ENCODE data around the gene RIMS1.

Gene RIMS1

DNA sequence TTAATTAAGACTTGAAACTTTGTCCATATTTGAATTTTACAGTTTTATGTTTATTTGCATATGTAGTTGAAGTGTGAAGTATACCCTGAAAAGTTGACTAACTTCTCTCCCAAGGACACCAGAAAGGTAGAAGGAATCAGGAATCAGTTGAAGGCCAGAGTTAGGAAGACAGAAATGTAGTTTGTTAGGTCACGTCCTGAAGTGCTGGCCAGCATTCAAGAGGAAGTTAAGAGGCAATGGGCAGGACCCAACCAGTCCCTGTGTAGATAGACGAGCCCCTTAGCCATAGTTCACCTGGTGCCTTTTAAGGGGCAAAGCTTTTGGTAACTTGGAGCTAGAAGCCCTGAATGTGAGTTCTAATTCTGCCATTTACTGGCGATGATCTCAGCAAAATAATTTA, 485.1 kb downstream of the RIMS1 start:
- no peak overlapping the region for H3K4me3 ChIP-seq (ENCODE audit: control insufficient read depth, low read depth, low read length)
- TF ChIP-seq, protein P1, sequence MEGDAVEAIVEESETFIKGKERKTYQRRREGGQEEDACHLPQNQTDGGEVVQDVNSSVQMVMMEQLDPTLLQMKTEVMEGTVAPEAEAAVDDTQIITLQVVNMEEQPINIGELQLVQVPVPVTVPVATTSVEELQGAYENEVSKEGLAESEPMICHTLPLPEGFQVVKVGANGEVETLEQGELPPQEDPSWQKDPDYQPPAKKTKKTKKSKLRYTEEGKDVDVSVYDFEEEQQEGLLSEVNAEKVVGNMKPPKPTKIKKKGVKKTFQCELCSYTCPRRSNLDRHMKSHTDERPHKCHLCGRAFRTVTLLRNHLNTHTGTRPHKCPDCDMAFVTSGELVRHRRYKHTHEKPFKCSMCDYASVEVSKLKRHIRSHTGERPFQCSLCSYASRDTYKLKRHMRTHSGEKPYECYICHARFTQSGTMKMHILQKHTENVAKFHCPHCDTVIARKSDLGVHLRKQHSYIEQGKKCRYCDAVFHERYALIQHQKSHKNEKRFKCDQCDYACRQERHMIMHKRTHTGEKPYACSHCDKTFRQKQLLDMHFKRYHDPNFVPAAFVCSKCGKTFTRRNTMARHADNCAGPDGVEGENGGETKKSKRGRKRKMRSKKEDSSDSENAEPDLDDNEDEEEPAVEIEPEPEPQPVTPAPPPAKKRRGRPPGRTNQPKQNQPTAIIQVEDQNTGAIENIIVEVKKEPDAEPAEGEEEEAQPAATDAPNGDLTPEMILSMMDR (IDR thresholded peaks at IDR 0.05; ENCODE audit: control insufficient read depth, insufficient read depth, low read depth, low read length, missing control alignments), result no peak
- DNase-seq (ENCODE audit: low read depth), result no peak

DNA sequence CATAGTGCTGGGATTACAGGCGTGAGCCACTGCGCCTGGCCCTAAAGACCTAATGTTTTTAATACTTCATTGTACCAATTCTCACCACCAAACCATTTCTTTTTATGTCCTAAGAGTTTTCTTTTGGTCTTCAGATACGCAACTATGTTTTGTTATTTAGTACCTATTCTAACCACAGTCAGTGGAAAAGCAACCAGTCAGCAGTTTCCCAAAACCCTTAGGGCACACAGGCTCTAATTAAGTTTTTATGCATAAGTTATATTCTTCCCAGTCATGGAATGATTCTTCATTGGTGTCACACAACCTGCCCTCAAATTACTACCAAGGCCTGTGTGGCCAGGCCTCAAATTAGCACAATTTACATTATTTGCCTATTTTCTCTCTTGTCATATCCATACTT, 487.8 kb downstream of the RIMS1 start:
- DNase-seq (ENCODE audit: low read depth), result no peak
- H3K4me3 ChIP-seq (ENCODE audit: control insufficient read depth, low read depth, low read length), result no peak overlapping the region
- TF ChIP-seq, protein P1 (IDR thresholded peaks at IDR 0.05; ENCODE audit: control insufficient read depth, insufficient read depth, low read depth, low read length, missing control alignments), result no peak

DNA sequence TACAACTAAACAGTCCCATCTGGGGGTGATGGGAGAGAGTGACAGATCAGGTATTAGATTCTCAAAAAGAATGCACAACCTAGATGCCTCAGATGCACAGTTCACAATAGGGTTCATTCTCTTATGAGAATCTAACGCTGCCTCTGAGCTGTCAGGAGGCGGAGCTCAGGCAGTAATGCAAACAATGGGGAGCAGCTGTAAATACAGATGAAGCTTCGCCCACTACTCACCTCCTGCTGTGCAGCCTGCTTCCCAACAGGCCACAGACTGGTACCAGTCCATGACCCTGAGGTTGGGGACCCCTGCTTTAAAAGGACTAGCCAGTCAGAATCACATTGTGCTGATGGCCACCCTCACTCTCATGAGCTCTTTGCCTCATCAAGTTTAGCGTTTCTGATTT, 488.5 kb downstream of the RIMS1 start:
- DNase-seq (ENCODE audit: low read depth), result no peak
- no peak overlapping the region for H3K4me3 ChIP-seq (ENCODE audit: control insufficient read depth, low read depth, low read length)
- TF ChIP-seq, protein P1 (IDR thresholded peaks at IDR 0.05; ENCODE audit: control insufficient read depth, insufficient read depth, low read depth, low read length, missing control alignments), result no peak

DNA sequence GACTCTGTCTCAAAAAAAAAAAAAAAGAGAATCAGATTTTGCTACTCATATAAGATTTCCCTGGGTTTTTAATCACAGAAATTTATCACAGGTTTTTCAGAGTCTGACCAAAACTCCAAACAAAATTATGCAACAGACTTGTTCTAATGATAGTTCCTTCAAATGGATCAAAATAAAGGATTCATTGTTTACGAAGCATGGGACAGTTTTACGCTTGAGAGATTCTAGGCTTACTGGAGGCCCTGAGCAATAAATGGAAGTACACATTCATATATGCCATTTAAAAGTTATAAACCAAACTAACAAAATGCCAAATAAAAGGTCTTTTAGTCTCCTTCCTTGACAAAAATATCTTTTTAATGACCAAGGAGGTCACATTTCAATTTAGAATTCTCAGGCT, 490.4 kb downstream of the RIMS1 start:
- no peak overlapping the region for H3K4me3 ChIP-seq (ENCODE audit: control insufficient read depth, low read depth, low read length)
- TF ChIP-seq, protein P1 (IDR thresholded peaks at IDR 0.05; ENCODE audit: control insufficient read depth, insufficient read depth, low read depth, low read length, missing control alignments), result no peak
- DNase-seq (ENCODE audit: low read depth), result no peak

DNA sequence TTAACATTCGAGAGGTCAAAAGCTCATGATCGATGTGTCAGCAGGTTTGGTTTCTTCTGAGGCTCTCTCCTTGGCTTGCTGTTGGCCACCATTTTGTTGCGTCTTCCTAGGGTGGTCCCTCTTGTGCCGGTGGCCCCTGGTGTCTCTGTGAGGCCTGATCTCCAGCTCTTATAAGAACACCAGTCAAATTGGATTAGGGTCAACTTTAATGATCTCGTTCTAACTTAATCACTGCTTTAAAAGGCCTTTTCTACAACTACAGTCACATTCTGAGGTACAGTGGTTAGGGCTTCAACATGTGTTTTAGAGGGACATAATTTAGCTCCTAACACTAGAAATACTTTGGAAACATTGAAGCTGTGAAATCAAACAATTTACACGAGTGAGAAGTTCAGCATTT, 494.7 kb downstream of the RIMS1 start:
- H3K4me3 ChIP-seq (ENCODE audit: control insufficient read depth, low read depth, low read length), result no peak overlapping the region
- DNase-seq (ENCODE audit: low read depth), result no peak
- TF ChIP-seq, protein P1 (IDR thresholded peaks at IDR 0.05; ENCODE audit: control insufficient read depth, insufficient read depth, low read depth, low read length, missing control alignments), result no peak

DNA sequence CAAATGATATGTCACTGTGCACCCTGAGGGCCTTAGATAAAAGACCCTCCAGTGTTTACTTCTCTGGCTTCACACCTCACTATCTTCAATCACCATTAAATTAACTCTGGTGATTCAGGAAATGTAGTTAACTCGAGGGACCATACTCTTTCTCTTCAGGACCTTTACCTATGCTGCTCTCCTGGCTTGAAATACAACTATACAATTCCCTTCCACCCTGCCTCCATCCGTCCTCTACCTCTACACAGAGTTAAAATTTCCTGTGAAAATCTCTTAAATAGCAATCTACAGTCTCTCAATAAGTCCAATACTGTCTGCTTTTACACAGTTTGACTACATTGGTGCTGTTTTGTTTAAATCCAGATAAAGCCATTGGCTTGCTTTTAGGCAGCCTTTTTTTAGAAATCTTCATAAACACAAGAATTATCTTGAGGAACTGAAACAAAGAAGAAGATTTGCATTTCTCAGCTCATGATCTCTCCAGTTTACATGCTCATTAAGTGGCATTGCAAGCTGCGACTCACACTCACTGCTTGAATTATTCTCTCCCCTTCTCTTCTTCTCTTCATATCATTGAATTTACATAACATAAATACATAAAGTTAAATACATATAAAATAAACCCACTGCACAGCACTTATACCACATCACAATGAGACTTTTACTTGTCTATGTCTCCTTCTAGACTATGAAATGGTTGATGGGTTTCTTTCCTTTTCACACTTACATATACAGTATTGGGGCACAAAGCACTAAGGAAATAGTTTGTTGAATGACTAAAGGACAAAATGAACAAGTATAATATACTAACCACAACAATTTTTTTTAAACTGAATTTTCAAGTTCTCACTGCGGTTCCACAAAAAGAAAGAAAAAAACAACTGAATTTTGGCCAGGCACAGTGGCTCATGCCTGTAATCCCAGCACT, 496.5 kb downstream of the RIMS1 start:
- DNase-seq (ENCODE audit: low read depth), result no peak
- H3K4me3 ChIP-seq (ENCODE audit: control insufficient read depth, low read depth, low read length), result no peak overlapping the region
- TF ChIP-seq, protein P1 (IDR thresholded peaks at IDR 0.05; ENCODE audit: control insufficient read depth, insufficient read depth, low read depth, low read length, missing control alignments), result no peak

Data from AG09309 (cell line).